GM12878 (cell line): ENCODE results near the gene NFATC3. TPM values are rescaled to one million over a fixed set of nuclear protein-coding genes. Genes with fewer than 3 reads are reported as not detected.
A peak's percentile ranks its signal among the peaks of the same experiment; 100 is the strongest.

Experiments used
- ATAC-seq: fragments of 200-7000 bp; cut with Tn5 transposase; 3 replicates; pipeline ENCODE4 v1.9.1; 2020; ENCODE audit warnings: mild to moderate bottlenecking, moderate library complexity
- BruUV-seq: library from RNA; stranded (reverse); fragments of 400-500 nt; replicated peaks from 2 replicates; lab custom pipeline; 2021; lab: Mats Ljungman, UMichigan
- CTCF ChIA-PET: fragments of 300-600 bp; sonication (Branson Sonifier 250); formaldehyde crosslinking; extraction: SDS; loops from one replicate; lab custom pipeline; 2021; ENCODE audit warnings: inconsistent platforms; lab: Yijun Ruan, JAX
- POLR2A ChIA-PET: fragments of 350-600 bp; formaldehyde crosslinking; extraction: SDS; loops from one replicate; lab custom pipeline; 2021; ENCODE audit warnings: inconsistent platforms; lab: Charles Lee
- RAD21 ChIA-PET: fragments of 300-600 bp; sonication (Branson Sonifier 250); formaldehyde crosslinking; loops from one replicate; lab custom pipeline; 2023; ENCODE audit warnings: antibody characterized with exemption; ENCODE audit not compliant: unreplicated experiment; lab: Charles Lee
- SMC1A ChIA-PET: fragments of 300-600 bp; sonication (Branson Sonifier 250); formaldehyde crosslinking; loops from one replicate; lab custom pipeline; 2023; ENCODE audit not compliant: unreplicated experiment, uncharacterized antibody; lab: Charles Lee
- DNase-seq: peaks from one replicate; pipeline ENCODE4 v3.0.0-alpha.2; 2011; ENCODE audit warnings: low read depth, low spot score
- FAIRE-seq: peaks from 3 replicates; lab custom pipeline; 2011; peaks lifted over from hg19 to GRCh38; lab: Jason Lieb, UNC
- H2AFZ ChIP-seq: 2 replicates; pipeline ENCODE4 v1.6.0; 2011; ENCODE audit warnings: low read depth, low read length, control low read depth; ENCODE audit not compliant: control insufficient read depth
- H3K27ac ChIP-seq: 2 replicates; pipeline ENCODE4 v1.5.1; 2011; ENCODE audit warnings: control low read depth; ENCODE audit not compliant: control insufficient read depth, insufficient read depth
- H3K27me3 ChIP-seq, 2 experiments: replicated peaks in 1 of 2; 2 replicates each; pipeline versions ENCODE4 v1.6.0 to v1.6.1; 2011; ENCODE audit warnings: low read length in 1 of 2; ENCODE audit not compliant: control insufficient read depth in 2 of 2, insufficient read depth in 2 of 2
- H3K36me3 ChIP-seq, 2 experiments: 2 replicates each; pipeline ENCODE4 v1.5.1; 2011; ENCODE audit warnings: low read length in 1 of 2; ENCODE audit not compliant: control insufficient read depth in 2 of 2, insufficient read depth in 2 of 2
- H3K4me1 ChIP-seq: 2 replicates; pipeline ENCODE4 v1.6.1; 2011; ENCODE audit warnings: mild to moderate bottlenecking, low read length, moderate library complexity, mixed read lengths; ENCODE audit not compliant: control insufficient read depth, insufficient read depth
- H3K4me2 ChIP-seq: 2 replicates; pipeline ENCODE4 v1.6.0; 2011; ENCODE audit warnings: control low read depth; ENCODE audit not compliant: control insufficient read depth, insufficient read depth
- H3K4me3 ChIP-seq: fragments of 200-600 bp; sonication (generic); 2 replicates; pipeline ENCODE4 v1.5.1; 2016
- H3K79me2 ChIP-seq: 2 replicates; pipeline ENCODE4 v1.6.0; 2011; ENCODE audit warnings: low read length; ENCODE audit not compliant: control insufficient read depth, insufficient read depth
- H3K9ac ChIP-seq: 2 replicates; pipeline ENCODE4 v1.8.0; 2011; ENCODE audit warnings: low read length, control low read depth, mixed read lengths; ENCODE audit not compliant: control insufficient read depth, insufficient read depth
- H3K9me3 ChIP-seq: replicated peaks from 3 replicates; pipeline ENCODE4 v1.5.1; 2011; ENCODE audit warnings: mild to moderate bottlenecking, low read length; ENCODE audit not compliant: control insufficient read depth, insufficient read depth
- H4K20me1 ChIP-seq: 2 replicates; pipeline ENCODE4 v1.6.0; 2011; ENCODE audit not compliant: control insufficient read depth, insufficient read depth
- ATF7 ChIP-seq: fragments of 450-650 bp; IDR thresholded peaks from 2 replicates; pipeline ENCODE4 v1.6.1; 2016; ENCODE audit warnings: low read depth, mild to moderate bottlenecking
- BCL11A ChIP-seq: IDR thresholded peaks from 2 replicates; pipeline ENCODE4 v1.6.1; 2011; ENCODE audit warnings: low read depth, low read length
- BCL3 ChIP-seq: IDR thresholded peaks from 2 replicates; pipeline ENCODE4 v1.6.1; 2011; ENCODE audit warnings: borderline replicate concordance, low read depth, mild to moderate bottlenecking, moderate library complexity, low read length; ENCODE audit not compliant: insufficient read depth, poor library complexity, severe bottlenecking
- CBFB ChIP-seq: IDR thresholded peaks from 2 replicates; pipeline ENCODE4 v1.6.1; 2016; ENCODE audit warnings: antibody characterized with exemption, low read depth
- CREB1 ChIP-seq: IDR thresholded peaks from 2 replicates; pipeline ENCODE4 v1.6.1; 2012; ENCODE audit warnings: low read depth, mild to moderate bottlenecking, inconsistent platforms
- HCFC1 ChIP-seq: fragments of 150-350 bp; IDR thresholded peaks from 2 replicates; pipeline ENCODE4 v1.6.1; 2014; ENCODE audit warnings: low read length
- HSF1 ChIP-seq: fragments of 150-350 bp; IDR thresholded peaks from 2 replicates; pipeline ENCODE4 v1.6.1; 2014; ENCODE audit warnings: mild to moderate bottlenecking, low read depth, low read length
- MAX ChIP-seq: IDR thresholded peaks from 2 replicates; pipeline ENCODE4 v1.6.1; 2012; ENCODE audit warnings: low read depth, low read length, improper control_type of control experiment
- MEF2B ChIP-seq: fragments of 450-650 bp; IDR thresholded peaks from 2 replicates; pipeline ENCODE4 v1.6.1; 2018; ENCODE audit warnings: mild to moderate bottlenecking, moderate library complexity; ENCODE audit not compliant: partially characterized antibody, poor library complexity, severe bottlenecking
- NBN ChIP-seq: fragments of 450-650 bp; IDR thresholded peaks from 2 replicates; pipeline ENCODE4 v1.6.1; 2016
- NR2F1 ChIP-seq: fragments of 450-650 bp; conservative IDR thresholded peaks from 2 replicates; pipeline ENCODE4 v1.6.1; 2017; ENCODE audit warnings: mild to moderate bottlenecking
- POU2F2 ChIP-seq: IDR thresholded peaks from 3 replicates; pipeline ENCODE4 v1.6.1; 2011; ENCODE audit warnings: low read depth, mild to moderate bottlenecking, low read length, borderline replicate concordance
- RAD21 ChIP-seq: IDR thresholded peaks from 2 replicates; pipeline ENCODE4 v1.6.1; 2011; ENCODE audit warnings: mild to moderate bottlenecking, low read depth, low read length, moderate library complexity; ENCODE audit not compliant: insufficient read depth
- SIX5 ChIP-seq: IDR thresholded peaks from 2 replicates; pipeline ENCODE4 v1.6.1; 2011; ENCODE audit warnings: mild to moderate bottlenecking, low read depth, low read length, moderate library complexity; ENCODE audit not compliant: severe bottlenecking
- SP1 ChIP-seq: IDR thresholded peaks from one replicate; pipeline ENCODE4 v1.6.1; 2011; ENCODE audit warnings: low read depth, low read length
- SPI1 ChIP-seq: IDR thresholded peaks from 2 replicates; pipeline ENCODE4 v1.6.1; 2011; ENCODE audit warnings: low read depth, mild to moderate bottlenecking, low read length, moderate library complexity, borderline replicate concordance; ENCODE audit not compliant: insufficient read depth
- USF2 ChIP-seq: IDR thresholded peaks from 2 replicates; pipeline ENCODE4 v1.6.1; 2011; ENCODE audit warnings: low read depth, low read length, improper control_type of control experiment, borderline replicate concordance
- ZNF24 ChIP-seq: fragments of 450-650 bp; IDR thresholded peaks from 2 replicates; pipeline ENCODE4 v1.6.1; 2017; ENCODE audit warnings: antibody characterized with exemption, mild to moderate bottlenecking
- WGBS: methylation state at CpG from one replicate; pipeline ENCODE4 v1.1.6; 2016; ENCODE audit warnings: low lambda C conversion rate; ENCODE audit not compliant: insufficient replicate concordance, insufficient coverage; ENCODE audit errors: missing lambda C conversion rate; 5-methylcytosine and 5-hydroxymethylcytosine counted together
- in situ Hi-C: fragments of 300-500 bp; cut with MboI; formaldehyde crosslinking; loops from 9 replicates; pipeline ENCODE4 v1.14.3; 2018; ENCODE audit warnings: mixed read lengths
- intact Hi-C: fragments of 100-400 bp; cut with micrococcal nuclease; formaldehyde crosslinking; loops from one replicate; pipeline ENCODE4 v1.14.2; 2022; ENCODE audit not compliant: unreplicated experiment
- polyA plus RNA-seq, 11 experiments: library from polyadenylated mRNA; depleted of rRNA in 4 of 11; unstranded in 6 of 11; stranded (reverse) in 5 of 11; fragments of >200 nt; fragmentation: Nextera tagmentation in 4 of 11; fragmentation: Illumina TruSeq in 1 of 11; extraction: Ambion mirVana in 4 of 11; extraction: Trizol in 1 of 11; gene quantifications; 1 replicate in 1 of 11; 2 replicates in 10 of 11; pipeline versions ENCODE4 v1.2.1 to v1.2.3, GENCODE V29; 2011 to 2016; ENCODE audit warnings: inconsistent platforms in 2 of 11, missing spikeins in 2 of 11, low read depth in 1 of 11
- total RNA-seq, 4 experiments: library from RNA; depleted of rRNA in 3 of 4; stranded (reverse); fragments of >200 nt in 3 of 4; fragmentation: Illumina TruSeq in 1 of 4; extraction: Trizol in 1 of 4; gene quantifications; 2 replicates each; pipeline versions ENCODE4 v1.2.1 to v1.2.3, GENCODE V29; 2013 to 2021
- TF ChIP-seq, protein P1 (sequence below): fragments of 450-650 bp; IDR thresholded peaks from 2 replicates; pipeline ENCODE4 v1.6.1; 2014; ENCODE audit warnings: mild to moderate bottlenecking

Gene NFATC3
- total and polyA plus RNA-seq, 10 of the 15 experiments (the other 5 are each of a cell fraction or from before 2014, with no cell fraction given): 4.2 to 37.6 (median 24.9) TPM

DNA sequence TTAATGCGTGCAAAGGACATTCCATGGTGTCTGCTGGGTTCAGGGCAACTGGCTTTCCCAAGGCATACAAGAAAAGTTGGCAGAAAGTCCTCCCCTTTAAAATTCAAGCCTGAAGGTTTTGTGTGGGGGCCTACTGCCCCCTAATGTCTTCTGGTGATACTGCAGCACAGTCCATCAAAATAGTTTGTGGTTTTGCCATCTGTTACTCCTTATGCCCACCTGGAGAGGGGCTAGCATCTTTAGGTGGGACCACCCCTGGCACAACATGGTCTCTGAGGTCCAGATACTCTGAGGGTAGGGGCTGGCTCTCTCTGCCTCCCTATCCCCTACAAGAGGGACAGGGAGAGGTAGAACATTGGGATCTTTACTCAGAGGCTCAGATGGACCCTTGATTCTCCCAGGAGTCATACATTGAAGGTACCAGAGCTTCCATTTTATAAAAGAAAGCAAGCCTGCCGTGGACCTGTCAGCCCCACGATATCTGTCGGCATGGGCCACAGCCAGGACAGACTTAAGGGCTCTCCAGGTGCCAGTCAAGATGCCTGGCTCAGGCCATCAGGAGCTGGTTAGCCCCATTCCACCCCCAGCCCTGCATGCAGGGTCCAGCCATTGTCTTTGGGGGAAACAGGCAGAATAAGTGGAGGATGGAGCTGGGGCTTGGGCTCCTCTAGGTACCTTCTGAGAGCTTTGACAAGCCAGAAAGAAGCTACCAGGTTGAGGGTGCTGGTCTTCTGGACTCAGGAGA, 144.4 kb downstream of the NFATC3 start:
- no peaks in the 10 kb centered on the region for H4K20me1 ChIP-seq
- no peak overlapping the region for H3K9ac ChIP-seq
- ChIA-PET POLR2A (no interaction called here), CTCF (interaction anchor here (0.6 to 5.3 kb wide), 17 partner anchors 17 to 414 kb away, joined by 3 to 72 read pairs (median 3); no protein-coding TSS in a partner anchor), SMC1A (interaction anchor here (0.7 to 2.2 kb wide), 5 partner anchors 32 to 189 kb away, joined by 3 to 8 read pairs (median 4); no protein-coding TSS in a partner anchor), RAD21 (interaction anchor here (0.7 to 1.3 kb wide), 3 partner anchors 137 to 414 kb away, joined by 3 to 16 read pairs (median 3); no protein-coding TSS in a partner anchor)
- no peak for DNase-seq
- H3K27ac ChIP-seq: no peak overlapping the region
- FAIRE-seq: peak; percentile 31
- intact Hi-C loops: loop anchor here (1.0 to 5.0 kb wide), 6 partner anchors 135 to 413 kb away; partner anchors contain the start of gene NRN1L
- H3K36me3 ChIP-seq: peaks cover 6 to 7% of the 10 kb centered on the region in 2 experiments; a peak in 3 of 4 replicates
- 47% methylated on average over 4 of the region's 4 CpGs for WGBS
- no peak overlapping the region for H2AFZ ChIP-seq
- BruUV-seq: no TSS peak
- H3K27me3 ChIP-seq: no peaks in the 10 kb centered on the region
- no peak overlapping the region for H3K4me2 ChIP-seq
- in situ Hi-C loops: loop anchor here (5.0 kb wide), 2 partner anchors 137 to 237 kb away; no protein-coding TSS in a partner anchor
- H3K79me2 ChIP-seq: no peaks in the 10 kb centered on the region
- no peaks in the 10 kb centered on the region for H3K9me3 ChIP-seq
- peak; percentile 47 for ATAC-seq
- peaks cover 12% of the 10 kb centered on the region for H3K4me1 ChIP-seq
- H3K4me3 ChIP-seq: no peak overlapping the region
- TF ChIP-seq HCFC1 (no peak), SPI1 (no peak), USF2 (no peak), POU2F2 (no peak), SIX5 (no peak), SP1 (no peak), RAD21 (peak; percentile 94), CREB1 (no peak), MAX (no peak), BCL11A (no peak), CBFB (peak; percentile 72; the same call in 1 of the 2 replicates), NR2F1 (no peak), HSF1 (no peak), BCL3 (no peak), MEF2B (no peak), NBN (no peak), ATF7 (no peak), ZNF24 (no peak)
- TF ChIP-seq, protein P1, sequence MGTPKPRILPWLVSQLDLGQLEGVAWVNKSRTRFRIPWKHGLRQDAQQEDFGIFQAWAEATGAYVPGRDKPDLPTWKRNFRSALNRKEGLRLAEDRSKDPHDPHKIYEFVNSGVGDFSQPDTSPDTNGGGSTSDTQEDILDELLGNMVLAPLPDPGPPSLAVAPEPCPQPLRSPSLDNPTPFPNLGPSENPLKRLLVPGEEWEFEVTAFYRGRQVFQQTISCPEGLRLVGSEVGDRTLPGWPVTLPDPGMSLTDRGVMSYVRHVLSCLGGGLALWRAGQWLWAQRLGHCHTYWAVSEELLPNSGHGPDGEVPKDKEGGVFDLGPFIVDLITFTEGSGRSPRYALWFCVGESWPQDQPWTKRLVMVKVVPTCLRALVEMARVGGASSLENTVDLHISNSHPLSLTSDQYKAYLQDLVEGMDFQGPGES: no peak
